MM.1S (cell line): ENCODE results near the gene PTPRJ.

ENCODE experiments used
- CTCF ChIP-seq: fragments of 300-600 bp; sonication (generic); IDR thresholded peaks from 2 replicates; pipeline ENCODE4 v1.5.1; 2016; ENCODE audit warnings: antibody characterized with exemption, low read length, mixed read lengths
- EZH2 ChIP-seq: fragments of 300-600 bp; sonication (generic); optimal IDR thresholded peaks from 2 replicates; pipeline ENCODE3; 2017; ENCODE audit warnings: low read depth, mild to moderate bottlenecking, antibody characterized with exemption, low read length, mixed read lengths

- no peak for TF ChIP-seq CTCF
- no peak for TF ChIP-seq EZH2
Observed at GRCh38 chr11:48005831-48006270, 25.5 kb downstream of the PTPRJ start.
